CD4-positive, alpha-beta memory T cell (primary cell): ENCODE results near the gene NF1. TPM values are rescaled to one million over a fixed set of nuclear protein-coding genes. Genes with fewer than 3 reads are reported as not detected.

Source experiments
- CTCF ChIA-PET: fragments of 350-600 bp; sonication (Branson Sonifier 250); formaldehyde crosslinking; loops from one replicate; lab custom pipeline; 2021; ENCODE audit warnings: inconsistent platforms; ENCODE audit not compliant: partially characterized antibody; lab: Charles Lee
- POLR2A ChIA-PET: fragments of 350-600 bp; sonication (Branson Sonifier 250); formaldehyde crosslinking; loops from one replicate; lab custom pipeline; 2021; ENCODE audit not compliant: partially characterized antibody; lab: Charles Lee
- DNase-seq, 5 donors: peaks; one replicate each; pipeline versions ENCODE4 v3.0.0 to v3.0.0-alpha.2; 2020 to 2022; ENCODE audit warnings: mixed read lengths in 1 of 5
- H3K27ac ChIP-seq: one replicate; pipeline ENCODE4 v1.7.0; 2013; ENCODE audit warnings: low read depth, low read length
- H3K27me3 ChIP-seq: 2 replicates; pipeline ENCODE4 v1.7.0; 2013; ENCODE audit warnings: mild to moderate bottlenecking, low read length, moderate library complexity; ENCODE audit not compliant: insufficient read depth
- H3K36me3 ChIP-seq: 2 replicates; pipeline ENCODE4 v1.7.0; 2013; ENCODE audit warnings: mild to moderate bottlenecking, low read length, moderate library complexity; ENCODE audit not compliant: insufficient read depth
- H3K4me1 ChIP-seq: 2 replicates; pipeline ENCODE4 v1.7.0; 2013; ENCODE audit warnings: mild to moderate bottlenecking, low read length, moderate library complexity; ENCODE audit not compliant: insufficient read depth
- H3K4me3 ChIP-seq, 2 donors: one replicate each; pipeline ENCODE4 v1.7.0; 2013; ENCODE audit warnings: low read length in 2 of 2, mild to moderate bottlenecking in 1 of 2
- H3K9me3 ChIP-seq, 2 donors: one replicate each; pipeline ENCODE4 v1.7.0; 2013; ENCODE audit warnings: low read length in 2 of 2, control low read depth in 1 of 2; ENCODE audit not compliant: control insufficient read depth in 1 of 2
- H3K27ac Mint-ChIP-seq, 7 donors: one replicate each; pipeline ENCODE4 v1.8.0; 2020 to 2021; ENCODE audit warnings: mixed read lengths in 7 of 7, mild to moderate bottlenecking in 6 of 7, inconsistent platforms in 3 of 7, moderate library complexity in 3 of 7
- H3K27me3 Mint-ChIP-seq, 2 donors: one replicate each; pipeline ENCODE4 v1.8.0; 2020 to 2021; ENCODE audit warnings: mixed read lengths in 2 of 2
- H3K36me3 Mint-ChIP-seq, 2 donors: one replicate each; pipeline ENCODE4 v1.8.0; 2020 to 2021; ENCODE audit warnings: mixed read lengths in 2 of 2, inconsistent platforms in 1 of 2, mild to moderate bottlenecking in 1 of 2
- H3K4me1 Mint-ChIP-seq, 4 donors: one replicate each; pipeline ENCODE4 v1.8.0; 2020 to 2021; ENCODE audit warnings: mixed read lengths in 4 of 4, mild to moderate bottlenecking in 1 of 4
- H3K4me3 Mint-ChIP-seq, 8 donors: one replicate each; pipeline ENCODE4 v1.8.0; 2020 to 2021; ENCODE audit warnings: mixed read lengths in 8 of 8, mild to moderate bottlenecking in 7 of 8, moderate library complexity in 6 of 8, inconsistent platforms in 3 of 8
- H3K9me3 Mint-ChIP-seq, 8 donors: one replicate each; pipeline ENCODE4 v1.8.0; 2020 to 2021; ENCODE audit warnings: mixed read lengths in 8 of 8, mild to moderate bottlenecking in 5 of 8, inconsistent platforms in 3 of 8, moderate library complexity in 1 of 8
- intact Hi-C: fragments of 100-400 bp; cut with micrococcal nuclease; formaldehyde crosslinking; loops from one replicate; pipeline ENCODE4 v1.15.1; 2023
- polyA plus RNA-seq, 2 donors: library from polyadenylated mRNA; unstranded; fragments of 300-500 nt; fragmentation: Illumina TruSeq; gene quantifications; one replicate each; pipeline ENCODE4 v1.2.3, GENCODE V29; 2021
- total RNA-seq, 2 experiments: library from RNA; stranded (reverse); gene quantifications; one replicate each; pipeline ENCODE4 v1.2.3, GENCODE V29; 2021

The NF1 gene
- total and polyA plus RNA-seq, 4 experiments from 2014 or later = 5.5 to 52.4 (median 27.9) TPM

DNA sequence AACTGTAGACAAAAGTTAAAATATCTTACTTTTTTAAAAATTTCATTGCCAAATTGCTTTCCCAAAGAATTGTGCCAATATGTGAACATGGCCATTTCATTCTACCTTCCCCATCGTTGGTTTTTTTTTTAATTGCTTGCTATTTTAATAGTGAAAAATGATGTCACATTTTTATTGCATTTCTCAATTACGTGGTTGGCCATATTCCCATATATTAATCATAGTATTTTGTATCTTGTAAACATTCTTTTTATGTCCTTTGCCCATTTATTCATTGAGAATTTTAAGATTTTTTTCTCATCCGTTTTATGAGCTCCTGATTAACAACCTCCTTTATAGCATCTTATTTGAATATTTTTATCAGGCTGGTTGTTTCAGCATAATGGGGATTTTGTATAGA is 195.0 kb downstream of the NF1 start:
- no peak overlapping the region for H3K4me3 Mint-ChIP-seq
- no peak overlapping the region for H3K27ac ChIP-seq

DNA sequence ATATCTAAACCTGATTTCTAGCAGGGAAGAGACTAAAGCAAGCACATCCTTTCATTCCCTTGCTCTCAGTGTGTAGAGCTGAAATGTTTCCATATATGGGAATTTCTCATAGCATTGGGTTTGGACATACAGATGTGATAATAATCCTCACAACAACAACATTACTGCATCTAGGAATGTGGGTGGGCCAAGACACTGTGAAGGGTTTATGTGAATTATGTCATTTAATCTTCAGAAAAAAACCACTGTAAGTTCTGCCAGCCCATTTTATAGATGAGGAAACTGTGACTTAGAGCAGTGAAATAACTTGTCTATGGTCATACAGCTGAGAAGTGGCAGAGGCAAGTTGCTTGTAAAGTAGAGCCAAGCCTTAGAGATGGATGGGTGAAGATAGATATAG is 197.0 kb downstream of the NF1 start:
- H3K4me3 ChIP-seq = no peak overlapping the region
- no peaks in the 10 kb centered on the region for H3K4me1 ChIP-seq
- H3K36me3 ChIP-seq = no peaks in the 10 kb centered on the region
- Mint-ChIP-seq H3K4me3 (no peak overlapping the region), H3K9me3 (no peaks in the 10 kb centered on the region), H3K27ac (no peak overlapping the region), H3K36me3 (peaks cover 0 to 4% of the 10 kb centered on the region in 2 donors), H3K4me1 (peaks cover 3 to 16% (median 4%) of the 10 kb centered on the region in 4 donors), H3K27me3 (no peaks in the 10 kb centered on the region)
- H3K27ac ChIP-seq = no peak overlapping the region
- H3K9me3 ChIP-seq = no peaks in the 10 kb centered on the region
- DNase-seq = no peak
- intact Hi-C loops = no loop called here
- H3K27me3 ChIP-seq = no peaks in the 10 kb centered on the region
- POLR2A ChIA-PET = no interaction called here
- CTCF ChIA-PET = interaction anchor here (0.6 kb wide), 1 partner anchor 129 kb away, joined by 3 read pairs; no protein-coding TSS in a partner anchor

More for the DNA sequence above, 195.0 kb downstream of the NF1 start:
- peaks cover 0 to 4% of the 10 kb centered on the region in 2 donors for H3K36me3 Mint-ChIP-seq
- H3K9me3 ChIP-seq = no peaks in the 10 kb centered on the region
- H3K27me3 ChIP-seq = no peaks in the 10 kb centered on the region
- intact Hi-C loops = loop anchor here (5.0 kb wide), 1 partner anchor 33 kb away; the partner anchor contains the start of gene EVI2A
- peaks cover 3 to 18% (median 5%) of the 10 kb centered on the region in 4 donors for H3K4me1 Mint-ChIP-seq
- no peaks in the 10 kb centered on the region for H3K27me3 Mint-ChIP-seq
- H3K36me3 ChIP-seq = no peaks in the 10 kb centered on the region
- ChIA-PET POLR2A (no interaction called here), CTCF (no interaction called here)
- no peaks in the 10 kb centered on the region for H3K9me3 Mint-ChIP-seq
- H3K27ac Mint-ChIP-seq = no peak overlapping the region
- H3K4me3 ChIP-seq = no peak overlapping the region
- DNase-seq = no peak
- no peaks in the 10 kb centered on the region for H3K4me1 ChIP-seq

DNA sequence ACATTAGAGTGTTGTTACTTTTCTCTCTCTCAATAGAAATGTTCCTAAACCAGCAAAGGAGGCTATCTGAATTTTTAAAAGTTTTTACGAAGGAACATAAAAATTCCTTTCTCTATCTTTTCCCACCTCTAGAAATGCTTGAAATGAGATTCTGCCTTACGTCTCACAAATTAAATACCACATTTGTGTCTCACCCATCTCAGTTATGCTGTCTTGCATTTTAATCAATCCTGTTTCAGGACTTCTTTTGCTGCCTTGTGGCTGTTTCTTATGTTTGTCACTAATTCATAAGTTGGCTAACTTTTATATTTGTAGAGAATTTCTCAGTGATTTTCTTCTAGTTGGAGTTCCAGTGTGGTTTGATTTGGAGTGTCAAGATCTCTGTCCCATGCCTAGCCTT is 198.8 kb downstream of the NF1 start:
- Mint-ChIP-seq H3K36me3 (no peaks in the 10 kb centered on the region), H3K4me3 (no peak overlapping the region), H3K27me3 (no peaks in the 10 kb centered on the region), H3K4me1 (peaks cover 0 to 8% (median 4%) of the 10 kb centered on the region in 4 donors), H3K9me3 (no peaks in the 10 kb centered on the region), H3K27ac (no peak overlapping the region)
- Histone ChIP-seq H3K27me3 (no peaks in the 10 kb centered on the region), H3K36me3 (no peaks in the 10 kb centered on the region), H3K9me3 (no peaks in the 10 kb centered on the region), H3K4me1 (no peaks in the 10 kb centered on the region), H3K4me3 (no peak overlapping the region), H3K27ac (no peak overlapping the region)
- ChIA-PET POLR2A (interaction anchor here (1.2 kb wide), 1 partner anchor 10 kb away, joined by 3 read pairs; no protein-coding TSS in a partner anchor), CTCF (no interaction called here)
- intact Hi-C loops = no loop called here
- DNase-seq = no peak

DNA sequence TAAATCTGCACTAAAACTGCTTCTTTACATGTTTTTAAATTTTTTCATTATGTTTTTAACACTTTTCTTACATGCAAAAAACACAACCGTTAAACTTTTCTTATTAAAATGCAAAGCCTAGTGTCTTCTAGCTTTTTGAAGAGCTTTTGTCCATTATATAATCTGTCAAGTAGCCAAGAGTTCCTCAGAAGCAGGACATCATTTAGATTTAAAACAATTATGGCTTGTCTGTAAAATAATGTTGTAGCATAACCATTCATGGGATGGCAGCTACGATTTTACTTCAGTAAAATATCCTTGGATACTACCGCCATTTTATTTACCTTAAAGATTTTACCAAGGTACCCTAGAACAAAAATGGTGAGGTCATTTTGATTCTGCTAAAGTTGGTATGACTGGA is 199.5 kb downstream of the NF1 start:
- no peaks in the 10 kb centered on the region for H3K27me3 Mint-ChIP-seq
- Histone ChIP-seq H3K27me3 (no peaks in the 10 kb centered on the region), H3K9me3 (no peaks in the 10 kb centered on the region), H3K27ac (no peak overlapping the region), H3K4me3 (no peak overlapping the region), H3K36me3 (no peaks in the 10 kb centered on the region), H3K4me1 (no peaks in the 10 kb centered on the region)
- CTCF ChIA-PET = no interaction called here
- H3K9me3 Mint-ChIP-seq = no peaks in the 10 kb centered on the region
- no peak overlapping the region for H3K27ac Mint-ChIP-seq
- POLR2A ChIA-PET = interaction anchor here (1.2 kb wide), 1 partner anchor 10 kb away, joined by 3 read pairs; no protein-coding TSS in a partner anchor
- DNase-seq = no peak
- intact Hi-C loops = no loop called here
- H3K36me3 Mint-ChIP-seq = no peaks in the 10 kb centered on the region
- no peak overlapping the region for H3K4me3 Mint-ChIP-seq
- peaks cover 0 to 5% (median 3%) of the 10 kb centered on the region in 4 donors for H3K4me1 Mint-ChIP-seq

DNA sequence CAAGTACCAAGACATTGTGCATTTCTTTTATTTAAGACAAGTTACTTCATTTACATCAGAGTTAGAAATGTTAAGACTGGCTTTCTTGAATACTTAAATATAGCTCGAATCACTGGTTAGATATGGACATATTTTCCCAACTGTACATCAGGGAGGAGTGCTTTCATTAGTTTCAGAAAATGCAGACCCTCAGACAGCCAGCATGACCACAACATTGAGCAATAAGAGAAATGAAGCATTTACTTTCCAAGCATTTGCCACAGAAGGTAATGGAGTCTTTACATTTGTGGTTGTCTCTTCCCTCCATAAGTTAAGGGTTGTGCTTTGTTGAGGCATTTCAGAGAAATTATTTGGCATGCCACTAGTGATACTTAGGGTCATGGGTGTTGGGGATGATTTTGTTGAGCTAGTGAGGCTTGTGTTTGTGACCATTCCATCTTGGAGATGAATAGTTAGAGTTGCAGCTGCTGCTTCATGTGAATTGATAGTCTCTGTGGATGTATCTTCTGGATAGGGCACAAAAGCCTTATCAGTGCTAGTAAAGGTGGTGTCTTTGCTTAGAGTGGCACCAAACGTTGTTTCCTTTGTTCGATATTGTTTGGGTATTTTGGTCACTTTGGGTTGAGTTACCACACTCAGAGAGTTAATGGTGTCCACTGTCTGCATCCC is 200.2 kb downstream of the NF1 start:
- Histone ChIP-seq H3K27me3 (no peaks in the 10 kb centered on the region), H3K36me3 (no peaks in the 10 kb centered on the region), H3K4me3 (no peak overlapping the region), H3K4me1 (no peaks in the 10 kb centered on the region), H3K27ac (no peak overlapping the region), H3K9me3 (no peaks in the 10 kb centered on the region)
- DNase-seq = no peak
- ChIA-PET POLR2A (interaction anchor here (1.2 kb wide), 1 partner anchor 11 kb away, joined by 3 read pairs; no protein-coding TSS in a partner anchor), CTCF (no interaction called here)
- Mint-ChIP-seq H3K27ac (no peak overlapping the region), H3K27me3 (no peaks in the 10 kb centered on the region), H3K4me1 (peaks cover 0 to 9% (median 3%) of the 10 kb centered on the region in 4 donors), H3K4me3 (no peak overlapping the region), H3K9me3 (no peaks in the 10 kb centered on the region), H3K36me3 (no peaks in the 10 kb centered on the region)
- intact Hi-C loops = no loop called here

DNA sequence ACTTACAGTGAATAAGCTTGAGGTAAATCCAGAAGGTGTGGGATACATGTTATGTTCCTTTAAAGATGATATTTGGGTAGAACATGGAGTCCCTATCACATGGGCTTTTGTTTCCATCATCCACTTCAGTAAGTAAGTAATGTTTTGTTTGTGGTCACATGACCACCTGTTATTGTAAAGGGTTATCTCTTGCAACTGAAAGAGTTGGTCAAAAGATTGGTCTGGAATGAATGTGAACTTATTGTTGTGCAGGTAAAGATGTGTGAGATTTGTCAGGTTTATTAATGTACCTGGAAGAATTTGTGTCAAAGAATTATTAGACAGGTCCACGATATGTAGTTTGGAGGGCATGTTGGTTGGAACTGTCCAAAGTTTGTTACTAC is 200.7 kb downstream of the NF1 start:
- intact Hi-C loops = no loop called here
- no peak overlapping the region for H3K27ac ChIP-seq
- no peaks in the 10 kb centered on the region for H3K27me3 ChIP-seq
- DNase-seq = no peak
- Mint-ChIP-seq H3K27ac (no peak overlapping the region), H3K9me3 (no peaks in the 10 kb centered on the region), H3K36me3 (no peaks in the 10 kb centered on the region), H3K4me3 (no peak overlapping the region), H3K27me3 (no peaks in the 10 kb centered on the region), H3K4me1 (peaks cover 0 to 8% (median 2%) of the 10 kb centered on the region in 4 donors)
- ChIA-PET CTCF (no interaction called here), POLR2A (no interaction called here)
- H3K36me3 ChIP-seq = no peaks in the 10 kb centered on the region
- H3K9me3 ChIP-seq = no peaks in the 10 kb centered on the region
- H3K4me1 ChIP-seq = no peaks in the 10 kb centered on the region
- no peak overlapping the region for H3K4me3 ChIP-seq

DNA sequence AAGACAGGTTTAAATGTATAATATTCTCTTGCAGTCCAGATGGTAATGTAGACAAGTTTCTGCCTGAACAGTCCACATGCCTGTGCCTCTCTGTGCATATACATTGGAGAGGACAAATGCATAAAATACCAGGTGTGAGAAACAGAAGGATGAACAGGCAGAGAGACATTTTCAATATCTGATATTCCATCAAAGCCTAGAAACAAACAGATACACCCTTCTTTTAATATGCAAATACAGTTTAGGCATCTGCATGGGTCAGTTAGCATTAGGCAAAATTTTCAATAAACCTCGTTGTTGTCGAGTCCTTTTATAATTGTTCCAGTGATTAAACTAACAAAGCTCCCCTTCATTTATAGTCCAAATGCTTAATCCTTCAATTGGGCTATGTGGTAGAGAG is 201.4 kb downstream of the NF1 start:
- Mint-ChIP-seq H3K9me3 (no peaks in the 10 kb centered on the region), H3K4me3 (no peak overlapping the region), H3K27me3 (no peaks in the 10 kb centered on the region), H3K36me3 (peaks cover 0 to under 1% of the 10 kb centered on the region in 2 donors), H3K4me1 (peaks cover 4 to 14% (median 5%) of the 10 kb centered on the region in 4 donors), H3K27ac (no peak overlapping the region)
- ChIA-PET CTCF (no interaction called here), POLR2A (no interaction called here)
- no peak for DNase-seq
- Histone ChIP-seq H3K4me1 (no peaks in the 10 kb centered on the region), H3K9me3 (no peaks in the 10 kb centered on the region), H3K27ac (no peak overlapping the region), H3K27me3 (no peaks in the 10 kb centered on the region), H3K4me3 (no peak overlapping the region), H3K36me3 (no peaks in the 10 kb centered on the region)
- intact Hi-C loops = no loop called here
